ENCODE results near the gene RAB40A.

GRCh38 chrX:103467887-103468286, 51.4 kb downstream of the RAB40A start:
- TF ChIP-seq, protein P1, sequence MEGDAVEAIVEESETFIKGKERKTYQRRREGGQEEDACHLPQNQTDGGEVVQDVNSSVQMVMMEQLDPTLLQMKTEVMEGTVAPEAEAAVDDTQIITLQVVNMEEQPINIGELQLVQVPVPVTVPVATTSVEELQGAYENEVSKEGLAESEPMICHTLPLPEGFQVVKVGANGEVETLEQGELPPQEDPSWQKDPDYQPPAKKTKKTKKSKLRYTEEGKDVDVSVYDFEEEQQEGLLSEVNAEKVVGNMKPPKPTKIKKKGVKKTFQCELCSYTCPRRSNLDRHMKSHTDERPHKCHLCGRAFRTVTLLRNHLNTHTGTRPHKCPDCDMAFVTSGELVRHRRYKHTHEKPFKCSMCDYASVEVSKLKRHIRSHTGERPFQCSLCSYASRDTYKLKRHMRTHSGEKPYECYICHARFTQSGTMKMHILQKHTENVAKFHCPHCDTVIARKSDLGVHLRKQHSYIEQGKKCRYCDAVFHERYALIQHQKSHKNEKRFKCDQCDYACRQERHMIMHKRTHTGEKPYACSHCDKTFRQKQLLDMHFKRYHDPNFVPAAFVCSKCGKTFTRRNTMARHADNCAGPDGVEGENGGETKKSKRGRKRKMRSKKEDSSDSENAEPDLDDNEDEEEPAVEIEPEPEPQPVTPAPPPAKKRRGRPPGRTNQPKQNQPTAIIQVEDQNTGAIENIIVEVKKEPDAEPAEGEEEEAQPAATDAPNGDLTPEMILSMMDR (IDR thresholded peaks at IDR 0.05; ENCODE audit: low read depth, low read length, poor library complexity, severe bottlenecking): no peak
- TF ChIP-seq EZH2phosphoT487 (IDR thresholded peaks at IDR 0.05; ENCODE audit: borderline replicate concordance, low read length): no peak
